Activated CD4-positive, alpha-beta T cell treated with anti-CD3 and anti-CD28 coated beads for 36 hours (primary cell): ENCODE data around the gene NDUFV1. TPM values are rescaled to one million over a fixed set of nuclear protein-coding genes. Genes with fewer than 3 reads are reported as not detected.

Experiments
- ATAC-seq: fragments of 200-7000 bp; cut with Tn5 transposase; one replicate; pipeline ENCODE4 v1.10.0; 2021; ENCODE audit warnings: mild to moderate bottlenecking, moderate library complexity
- CTCF ChIA-PET: fragments of 350-600 bp; sonication (Branson Sonifier 250); formaldehyde crosslinking; loops from one replicate; lab custom pipeline; 2021; ENCODE audit warnings: antibody characterized with exemption; lab: Charles Lee
- POLR2A ChIA-PET: fragments of 350-600 bp; sonication (Branson Sonifier 250); formaldehyde crosslinking; loops from one replicate; lab custom pipeline; 2021; ENCODE audit warnings: antibody characterized with exemption, inconsistent platforms; lab: Charles Lee
- DNase-seq: peaks from one replicate; pipeline ENCODE4 v3.0.0-alpha.2; 2020
- H3K27ac Mint-ChIP-seq: one replicate; pipeline ENCODE4 v1.8.0; 2021; ENCODE audit warnings: mixed read lengths
- H3K27me3 Mint-ChIP-seq: one replicate; pipeline ENCODE4 v1.8.0; 2021; ENCODE audit warnings: mixed read lengths
- H3K36me3 Mint-ChIP-seq: one replicate; pipeline ENCODE4 v1.8.0; 2021; ENCODE audit warnings: low read depth, mixed read lengths
- H3K4me1 Mint-ChIP-seq: one replicate; pipeline ENCODE4 v1.8.0; 2021; ENCODE audit warnings: mixed read lengths
- H3K4me3 Mint-ChIP-seq: one replicate; pipeline ENCODE4 v1.8.0; 2021; ENCODE audit warnings: mild to moderate bottlenecking, moderate library complexity, mixed read lengths
- H3K9me3 Mint-ChIP-seq: one replicate; pipeline ENCODE4 v1.8.0; 2021; ENCODE audit warnings: low read depth, mixed read lengths
- intact Hi-C, 2 experiments: fragments of 100-400 bp; cut with DNase I in 1 of 2; cut with micrococcal nuclease in 1 of 2; formaldehyde crosslinking; loops; one replicate each; pipeline versions ENCODE4 v1.14.2 to v1.15.1; 2022 to 2024; cut with DNase I, micrococcal nuclease
- total RNA-seq, 2 experiments: library from RNA; stranded (reverse); gene quantifications; one replicate each; pipeline ENCODE4 v1.2.3, GENCODE V29; 2021

Gene NDUFV1
- total RNA-seq, 2 experiments from 2014 or later: 253 to 287 TPM

- ChIA-PET POLR2A (interaction anchor here (0.6 to 1.1 kb wide), 3 partner anchors 15 to 1338 kb away, joined by 3 to 7 read pairs (median 3); no protein-coding TSS in a partner anchor), CTCF (interaction anchor here (0.6 to 6.1 kb wide), 21 partner anchors 9 to 1254 kb away, joined by 3 to 67 read pairs (median 4); partner anchors contain the start of genes ACY3, PPP1CA and TBX10)
- Mint-ChIP-seq H3K27ac (no peak overlapping the region), H3K9me3 (no peaks in the 10 kb centered on the region), H3K27me3 (no peaks in the 10 kb centered on the region), H3K36me3 (no peaks in the 10 kb centered on the region), H3K4me1 (peaks cover 7% of the 10 kb centered on the region), H3K4me3 (peak overlapping the region; percentile 76)
- intact Hi-C loops: loop anchor here (1.0 to 2.0 kb wide), 7 partner anchors 14 to 276 kb away; partner anchors contain the start of genes POLD4 (in 2 of the 2), GSTP1 (in 1 of the 2) and PPP1CA (in 1 of the 2)
- no peak for DNase-seq
- no peak for ATAC-seq
Observed at GRCh38 chr11:67628710-67629385, 22.1 kb downstream of the NDUFV1 start.

GRCh38 chr11:67629386-67630227 is 22.9 kb downstream of the NDUFV1 start, which contains the start of gene NUDT8:
Gene NUDT8 (minus strand): TSS chr11:67629937. CDS start chr11:67629911, 26 bp downstream.
- H3K4me3 Mint-ChIP-seq: peak within 1 kb of the TSS; percentile 79
- ATAC-seq (peak; percentile 67), DNase-seq (peak; percentile 94)
- intact Hi-C loops: loop anchor here (1.0 to 10.0 kb wide), 14 partner anchors 15 to 276 kb away; partner anchors contain the start of genes NDUFV1 (in 2 of the 2), POLD4 (in 2 of the 2), CDK2AP2 (in 1 of the 2) and GSTP1 (in 1 of the 2)
- no peaks in the 10 kb centered on the region for H3K36me3 Mint-ChIP-seq
- H3K27me3 Mint-ChIP-seq: no peaks in the 10 kb centered on the region
- H3K9me3 Mint-ChIP-seq: no peaks in the 10 kb centered on the region
- ChIA-PET POLR2A (interaction anchor here (0.6 to 0.7 kb wide), 3 partner anchors 55 to 1338 kb away, joined by 3 to 7 read pairs (median 3); no protein-coding TSS in a partner anchor), CTCF (interaction anchor here (0.6 to 6.1 kb wide), 28 partner anchors 10 to 1254 kb away, joined by 3 to 67 read pairs (median 4); partner anchors contain the start of genes ACY3, PPP1CA and TBX10)
- H3K27ac Mint-ChIP-seq: peak within 1 kb of the TSS; percentile 88
- peaks cover 7% of the 10 kb centered on the region for H3K4me1 Mint-ChIP-seq

- Mint-ChIP-seq H3K9me3 (no peaks in the 10 kb centered on the region), H3K4me3 (peak overlapping the region; percentile 79), H3K4me1 (peaks cover 7% of the 10 kb centered on the region), H3K27me3 (no peaks in the 10 kb centered on the region), H3K27ac (peak overlapping the region; percentile 73), H3K36me3 (no peaks in the 10 kb centered on the region)
- peak; percentile 79 for ATAC-seq
- intact Hi-C loops: loop anchor here (1.0 to 10.0 kb wide), 7 partner anchors 16 to 202 kb away; partner anchors contain the start of genes NDUFV1 (in 2 of the 2), CDK2AP2 (in 1 of the 2), RPS6KB2 (in 1 of the 2) and TMEM134 (in 1 of the 2)
- ChIA-PET POLR2A (interaction anchor here (0.6 kb wide), 1 partner anchor 176 kb away, joined by 3 read pairs; no protein-coding TSS in a partner anchor), CTCF (interaction anchor here (0.6 to 6.1 kb wide), 18 partner anchors 9 to 660 kb away, joined by 3 to 67 read pairs (median 4); partner anchors contain the start of gene TBX10)
- DNase-seq: peak; percentile 99
Observed at GRCh38 chr11:67630228-67630942, 23.6 kb downstream of the NDUFV1 start.

GRCh38 chr11:67630943-67631331 is 24.2 kb downstream of the NDUFV1 start:
- ATAC-seq: no peak
- no peaks in the 10 kb centered on the region for H3K27me3 Mint-ChIP-seq
- POLR2A ChIA-PET: no interaction called here
- H3K27ac Mint-ChIP-seq: peak overlapping the region; percentile 73
- no peaks in the 10 kb centered on the region for H3K9me3 Mint-ChIP-seq
- no peaks in the 10 kb centered on the region for H3K36me3 Mint-ChIP-seq
- CTCF ChIA-PET: interaction anchor here (1.2 to 6.1 kb wide), 4 partner anchors 15 to 67 kb away, joined by 3 to 67 read pairs (median 22); no protein-coding TSS in a partner anchor
- peak overlapping the region; percentile 79 for H3K4me3 Mint-ChIP-seq
- no peak for DNase-seq
- intact Hi-C loops: loop anchor here (1.0 to 10.0 kb wide), 7 partner anchors 15 to 203 kb away; partner anchors contain the start of genes NDUFV1 (in 2 of the 2), CDK2AP2 (in 1 of the 2), RPS6KB2 (in 1 of the 2) and TMEM134 (in 1 of the 2)
- H3K4me1 Mint-ChIP-seq: peaks cover 7% of the 10 kb centered on the region

- CTCF ChIA-PET: interaction anchor here (0.6 to 6.1 kb wide), 4 partner anchors 15 to 161 kb away, joined by 3 to 67 read pairs (median 23); no protein-coding TSS in a partner anchor
- DNase-seq: no peak
- H3K36me3 Mint-ChIP-seq: no peaks in the 10 kb centered on the region
- peak overlapping the region; percentile 79 for H3K4me3 Mint-ChIP-seq
- intact Hi-C loops: loop anchor here in 1 of 2 experiments (10.0 kb wide), 1 partner anchor 83 kb away; no protein-coding TSS in a partner anchor
- ATAC-seq: no peak
- H3K4me1 Mint-ChIP-seq: peaks cover 7% of the 10 kb centered on the region
- no peaks in the 10 kb centered on the region for H3K9me3 Mint-ChIP-seq
- H3K27ac Mint-ChIP-seq: no peak overlapping the region
- POLR2A ChIA-PET: no interaction called here
- no peaks in the 10 kb centered on the region for H3K27me3 Mint-ChIP-seq
Observed at GRCh38 chr11:67631411-67631810, 24.7 kb downstream of the NDUFV1 start.

- CTCF ChIA-PET: interaction anchor here (0.6 to 6.1 kb wide), 4 partner anchors 16 to 161 kb away, joined by 3 to 67 read pairs (median 23); no protein-coding TSS in a partner anchor
- Mint-ChIP-seq H3K27me3 (no peaks in the 10 kb centered on the region), H3K4me3 (peak overlapping the region; percentile 38), H3K36me3 (no peaks in the 10 kb centered on the region), H3K4me1 (peaks cover 7% of the 10 kb centered on the region), H3K27ac (no peak overlapping the region), H3K9me3 (no peaks in the 10 kb centered on the region)
- intact Hi-C loops: loop anchor here in 1 of 2 experiments (10.0 kb wide), 1 partner anchor 83 kb away; no protein-coding TSS in a partner anchor
- no peak for ATAC-seq
- no peak for DNase-seq
- POLR2A ChIA-PET: no interaction called here
Observed at GRCh38 chr11:67631853-67632174, 25.1 kb downstream of the NDUFV1 start.

- H3K27me3 Mint-ChIP-seq: no peaks in the 10 kb centered on the region
- DNase-seq (no peak), ATAC-seq (no peak)
- intact Hi-C loops: loop anchor here in 1 of 2 experiments (10.0 kb wide), 1 partner anchor 82 kb away; no protein-coding TSS in a partner anchor
- H3K4me1 Mint-ChIP-seq: peaks cover 7% of the 10 kb centered on the region
- H3K4me3 Mint-ChIP-seq: peak overlapping the region; percentile 38
- ChIA-PET CTCF (interaction anchor here (0.6 to 4.0 kb wide), 3 partner anchors 16 to 162 kb away, joined by 3 to 42 read pairs (median 5); no protein-coding TSS in a partner anchor), POLR2A (interaction anchor here (0.9 kb wide), 1 partner anchor 19 kb away, joined by 4 read pairs; the partner anchor contains the start of gene ACY3)
- no peaks in the 10 kb centered on the region for H3K36me3 Mint-ChIP-seq
- no peaks in the 10 kb centered on the region for H3K9me3 Mint-ChIP-seq
- H3K27ac Mint-ChIP-seq: no peak overlapping the region
Observed at GRCh38 chr11:67632175-67632981, 25.6 kb downstream of the NDUFV1 start.

- POLR2A ChIA-PET: interaction anchor here (0.9 kb wide), 1 partner anchor 18 kb away, joined by 4 read pairs; the partner anchor contains the start of gene ACY3
- Mint-ChIP-seq H3K9me3 (no peaks in the 10 kb centered on the region), H3K4me3 (no peak overlapping the region), H3K27me3 (no peaks in the 10 kb centered on the region), H3K27ac (no peak overlapping the region), H3K36me3 (no peaks in the 10 kb centered on the region), H3K4me1 (peaks cover 7% of the 10 kb centered on the region)
- CTCF ChIA-PET: interaction anchor here (1.0 kb wide), 1 partner anchor 15 kb away, joined by 5 read pairs; no protein-coding TSS in a partner anchor
- DNase-seq (no peak), ATAC-seq (no peak)
- intact Hi-C loops: loop anchor here in 1 of 2 experiments (10.0 kb wide), 1 partner anchor 82 kb away; no protein-coding TSS in a partner anchor
Observed at GRCh38 chr11:67632982-67633755, 26.4 kb downstream of the NDUFV1 start.
